GM19467 (cell line): Measurements from ENCODE around the gene JAM3.
"Not testable (repeated sequence)": the region's sequence is repeated elsewhere in the genome, so short reads cannot be mapped to it uniquely, and the experiment has no call there.

Experiments
- ATAC-seq: cut with Tn5 transposase; IDR thresholded peaks from one replicate; pipeline ENCODE4 v1.9.1; 2021; ENCODE audit warnings: mild to moderate bottlenecking, moderate library complexity; ENCODE audit not compliant: unreplicated experiment

JAM3 gene

GRCh38 chr11:134098566-134099184, 29.8 kb downstream of the JAM3 start:
- no peak for ATAC-seq

GRCh38 chr11:134100171-134100570, 31.3 kb downstream of the JAM3 start:
- no peak for ATAC-seq

- no peak for ATAC-seq
Measured at GRCh38 chr11:134101282-134101681, 32.4 kb downstream of the JAM3 start.

GRCh38 chr11:134110252-134110815, 41.5 kb downstream of the JAM3 start:
- no peak for ATAC-seq

DNA sequence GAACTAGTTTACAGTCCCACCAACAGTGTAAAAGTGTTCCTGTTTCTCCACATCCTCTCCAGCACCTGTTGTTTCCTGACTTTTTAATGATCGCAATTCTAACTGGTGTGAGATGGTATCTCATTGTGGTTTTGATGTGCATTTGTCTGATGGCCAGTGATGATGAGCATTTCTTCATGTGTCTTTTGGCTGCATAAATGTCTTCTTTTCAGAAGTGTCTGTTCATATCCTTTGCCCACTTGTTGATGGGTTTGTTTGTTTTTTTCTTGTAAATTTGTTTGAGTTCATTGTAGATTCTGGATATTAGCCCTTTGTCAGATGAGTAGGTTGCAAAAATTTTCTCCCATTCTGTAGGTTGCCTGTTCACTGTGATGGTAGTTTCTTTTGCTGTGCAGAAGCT, 44.9 kb downstream of the JAM3 start:
- ATAC-seq: not testable (repeated sequence)

GRCh38 chr11:134116210-134116609, 47.3 kb downstream of the JAM3 start:
- no peak for ATAC-seq

DNA sequence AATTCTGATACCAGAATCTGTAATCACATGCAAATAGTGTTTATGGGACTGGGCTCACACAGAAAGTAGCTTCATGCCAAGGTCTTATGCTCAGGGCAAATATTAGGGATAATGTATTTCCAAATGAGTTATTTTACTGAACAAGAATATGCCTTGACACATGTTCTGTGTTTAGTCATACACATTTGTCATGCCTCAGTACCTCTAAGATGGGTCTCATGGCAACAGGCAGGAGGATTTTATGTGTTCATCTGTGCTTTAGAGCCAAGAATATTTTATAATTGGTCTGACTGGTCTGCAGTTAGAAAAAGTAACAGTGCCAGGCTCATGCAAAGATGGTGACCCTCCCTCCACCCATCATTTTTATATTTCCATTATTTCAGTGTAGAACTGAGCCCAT, 49.1 kb downstream of the JAM3 start:
- no peak for ATAC-seq

- no peak for ATAC-seq
Measured at GRCh38 chr11:134119094-134119493, 50.2 kb downstream of the JAM3 start.

- ATAC-seq: no peak
Measured at GRCh38 chr11:134120143-134120850, 51.4 kb downstream of the JAM3 start.

GRCh38 chr11:134120921-134121526, 52.2 kb downstream of the JAM3 start:
- no peak for ATAC-seq

GRCh38 chr11:134124660-134125451, 56.0 kb downstream of the JAM3 start:
- no peak for ATAC-seq

DNA sequence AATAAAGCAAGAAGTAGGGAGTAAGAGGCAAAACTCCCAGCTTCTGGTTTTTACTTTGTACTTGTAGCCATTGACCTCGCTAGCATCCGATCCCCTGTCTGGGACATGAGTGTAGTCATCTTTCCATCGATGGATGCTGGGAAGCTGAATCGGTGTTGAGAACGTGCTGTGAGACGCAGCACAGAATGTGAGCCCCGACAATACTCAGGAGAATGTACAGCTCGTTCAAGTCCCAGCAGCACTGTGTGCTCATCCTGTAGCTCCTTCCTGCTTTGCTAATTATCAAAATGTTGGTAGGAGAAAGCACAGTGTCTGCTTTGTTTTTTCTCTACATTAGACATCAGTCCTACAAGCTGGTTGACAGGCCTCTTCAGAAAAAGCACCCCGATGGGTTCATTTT, 56.6 kb downstream of the JAM3 start:
- no peak for ATAC-seq

DNA sequence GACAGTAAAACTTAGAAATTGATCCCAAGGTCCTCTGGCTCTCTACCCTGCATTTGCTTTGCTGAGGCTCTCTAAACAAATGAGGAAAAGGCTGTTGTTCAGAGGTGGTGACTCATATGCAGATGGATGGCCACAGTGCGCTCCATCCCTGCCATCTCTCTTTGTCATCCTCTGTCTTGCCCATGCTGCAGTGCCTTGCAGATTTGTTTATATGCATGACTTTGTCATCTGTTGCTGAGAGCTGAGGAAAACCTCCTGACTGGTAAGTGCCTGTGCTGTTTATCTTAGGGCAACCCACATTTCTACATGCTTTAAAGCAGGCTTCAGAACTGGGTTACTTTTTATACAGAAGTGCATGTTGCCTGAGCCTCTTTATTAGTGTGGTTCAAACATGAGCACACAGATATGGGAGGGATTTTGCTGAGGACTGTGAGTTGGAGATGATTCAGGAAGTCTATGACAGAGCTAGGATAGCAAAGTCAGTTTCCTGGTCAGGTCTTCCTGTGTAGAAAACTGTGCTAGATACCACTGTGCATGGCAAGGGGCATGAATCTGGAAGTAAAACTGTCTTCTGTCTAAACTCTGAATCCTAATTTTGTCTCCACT, 57.4 kb downstream of the JAM3 start:
- ATAC-seq: no peak

- ATAC-seq: no peak
Measured at GRCh38 chr11:134131628-134132244, 62.9 kb downstream of the JAM3 start.

DNA sequence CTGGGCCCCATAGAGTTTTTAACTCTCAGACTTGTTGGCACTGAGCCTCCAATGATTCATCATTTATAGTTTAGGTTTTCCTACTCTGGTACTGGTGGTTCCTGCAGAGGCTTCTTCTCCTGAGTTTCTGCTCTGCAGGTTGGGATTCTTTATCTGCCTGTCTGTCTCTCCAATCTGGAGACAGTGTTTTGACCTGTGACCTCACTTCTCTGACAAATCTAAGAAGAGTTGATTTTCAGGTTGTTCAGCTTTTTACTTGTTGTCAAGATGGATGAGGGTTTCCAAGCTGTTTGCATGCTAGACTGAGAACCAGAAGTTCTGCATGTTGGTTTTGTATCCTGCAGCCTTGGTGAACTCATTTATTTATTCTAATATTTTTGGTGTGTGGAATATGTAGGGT, 63.9 kb downstream of the JAM3 start:
- no peak for ATAC-seq

GRCh38 chr11:134134167-134134566, 65.3 kb downstream of the JAM3 start:
- ATAC-seq: no peak

GRCh38 chr11:134138376-134138775, 69.5 kb downstream of the JAM3 start:
- ATAC-seq: no peak

DNA sequence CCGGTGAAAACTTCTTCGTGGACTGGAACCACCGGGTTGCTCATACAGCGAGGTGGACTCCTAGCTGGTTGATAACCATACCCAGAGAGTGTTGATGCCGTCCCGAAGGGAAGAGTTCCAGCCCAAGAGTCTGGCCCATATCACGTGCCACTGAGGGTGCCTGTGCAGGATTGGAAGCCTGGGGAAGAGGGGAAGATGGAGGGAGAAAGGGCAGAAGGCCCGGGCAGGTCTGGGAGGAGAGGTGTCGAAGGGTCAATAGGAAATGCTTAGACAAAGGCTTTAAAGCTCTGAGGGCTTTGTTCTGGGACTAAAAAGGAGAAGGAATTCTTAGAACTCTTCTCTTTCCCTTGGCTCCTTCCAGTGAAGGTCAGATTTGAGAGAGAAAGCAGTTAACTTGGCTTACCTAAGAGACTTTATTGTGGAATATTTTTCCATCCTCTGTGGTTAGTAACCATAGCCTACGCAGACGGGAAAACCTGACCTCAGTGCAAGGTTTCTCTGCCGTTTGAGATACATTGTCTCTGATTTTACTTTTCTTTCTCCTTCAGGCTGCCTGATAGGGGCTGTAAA, 70.5 kb downstream of the JAM3 start:
- no peak for ATAC-seq

DNA sequence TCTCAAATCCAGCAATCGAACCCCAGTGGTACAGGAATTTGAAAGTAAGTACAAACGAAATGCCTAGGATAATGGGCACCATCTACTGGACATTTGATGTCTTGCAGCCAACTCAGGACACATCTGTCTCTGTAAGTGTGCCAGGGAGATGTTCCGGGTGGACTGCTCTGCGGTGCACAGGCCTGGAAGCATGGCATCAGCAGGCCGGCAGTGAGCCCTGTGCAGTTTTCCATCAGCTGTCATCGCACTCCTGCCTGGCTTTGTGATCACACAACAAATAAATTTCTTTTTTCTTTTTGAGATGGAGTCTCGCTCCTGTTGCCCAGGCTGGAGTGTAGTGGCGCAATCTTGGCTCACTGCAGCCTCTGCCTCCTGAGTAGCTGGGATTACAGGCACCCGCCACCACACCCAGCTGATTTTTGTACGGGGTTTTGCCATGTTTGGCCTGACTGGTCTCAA, 71.0 kb downstream of the JAM3 start:
- ATAC-seq: no peak

GRCh38 chr11:134140961-134141490, 72.2 kb downstream of the JAM3 start:
- no peak for ATAC-seq
